SK-N-MC (cell line): Measurements from ENCODE around the gene SLC52A1.

Experiments used
- DNase-seq: peaks from one replicate; pipeline ENCODE4 v3.0.0-alpha.2; 2011; ENCODE audit warnings: low read depth, low spot score
- H3K27ac ChIP-seq: fragments of 200-600 bp; sonication (generic); 2 replicates; pipeline ENCODE4 v1.5.1; 2016; ENCODE audit warnings: mixed run types
- H3K36me3 ChIP-seq: fragments of 200-600 bp; sonication (generic); 2 replicates; pipeline ENCODE4 v1.6.1; 2017; ENCODE audit warnings: antibody characterized with exemption, low read length, mixed read lengths; ENCODE audit not compliant: insufficient read depth
- H3K4me3 ChIP-seq: fragments of 200-600 bp; sonication (generic); 2 replicates; pipeline ENCODE4 v1.5.1; 2016
- H3K9ac ChIP-seq: fragments of 200-600 bp; sonication (generic); 2 replicates; pipeline ENCODE4 v1.8.0; 2017; ENCODE audit warnings: mixed run types, mixed read lengths; ENCODE audit not compliant: insufficient read length
- H3K9me3 ChIP-seq: fragments of 200-600 bp; sonication (generic); 2 replicates; pipeline ENCODE4 v1.6.1; 2017; ENCODE audit warnings: low read depth, mild to moderate bottlenecking, antibody characterized with exemption, low read length, moderate library complexity, mixed read lengths
- EZH2 ChIP-seq: fragments of 200-600 bp; sonication (generic); IDR thresholded peaks from one replicate; pipeline ENCODE4 v1.6.1; 2017; ENCODE audit warnings: antibody characterized with exemption
- FOXP2 ChIP-seq: optimal IDR thresholded peaks from 2 replicates; pipeline ENCODE3; 2011; ENCODE audit warnings: mild to moderate bottlenecking, moderate library complexity; ENCODE audit not compliant: insufficient read depth; ENCODE audit errors: extremely low read length, control extremely low read depth
- POLR2AphosphoS5 ChIP-seq: IDR thresholded peaks from 2 replicates; pipeline ENCODE4 v1.6.1; 2012; ENCODE audit warnings: mild to moderate bottlenecking, low read depth, low read length, borderline replicate concordance

SLC52A1 gene

DNA sequence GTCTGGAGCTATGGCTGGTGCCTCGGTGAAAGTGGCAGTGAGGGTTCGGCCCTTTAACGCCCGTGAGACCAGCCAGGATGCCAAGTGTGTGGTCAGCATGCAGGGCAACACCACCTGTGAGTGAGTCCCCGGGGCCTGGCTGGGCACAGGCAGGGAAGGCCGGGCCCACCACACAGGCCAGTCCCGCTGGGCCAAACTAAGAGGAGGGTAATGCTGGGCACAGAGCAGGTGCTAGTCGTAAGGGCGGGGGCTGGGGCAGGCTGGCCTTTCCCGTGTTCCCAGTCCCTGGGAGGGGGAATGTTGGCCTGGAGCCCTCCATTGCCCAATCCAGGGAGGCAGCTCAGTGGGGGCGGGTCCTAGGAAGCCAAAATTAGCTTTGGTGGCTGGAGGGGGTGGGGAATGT, 35.0 kb downstream of the SLC52A1 start:
- H3K27ac ChIP-seq = no peak overlapping the region
- no peak for DNase-seq
- peaks cover 25% of the 10 kb centered on the region; the same call in 1 of the 2 replicates for H3K36me3 ChIP-seq
- H3K9ac ChIP-seq = peak overlapping the region; percentile 85
- H3K9me3 ChIP-seq = no peaks in the 10 kb centered on the region
- no peak for TF ChIP-seq FOXP2
- no peak for TF ChIP-seq POLR2AphosphoS5
- no peak overlapping the region for H3K4me3 ChIP-seq

DNA sequence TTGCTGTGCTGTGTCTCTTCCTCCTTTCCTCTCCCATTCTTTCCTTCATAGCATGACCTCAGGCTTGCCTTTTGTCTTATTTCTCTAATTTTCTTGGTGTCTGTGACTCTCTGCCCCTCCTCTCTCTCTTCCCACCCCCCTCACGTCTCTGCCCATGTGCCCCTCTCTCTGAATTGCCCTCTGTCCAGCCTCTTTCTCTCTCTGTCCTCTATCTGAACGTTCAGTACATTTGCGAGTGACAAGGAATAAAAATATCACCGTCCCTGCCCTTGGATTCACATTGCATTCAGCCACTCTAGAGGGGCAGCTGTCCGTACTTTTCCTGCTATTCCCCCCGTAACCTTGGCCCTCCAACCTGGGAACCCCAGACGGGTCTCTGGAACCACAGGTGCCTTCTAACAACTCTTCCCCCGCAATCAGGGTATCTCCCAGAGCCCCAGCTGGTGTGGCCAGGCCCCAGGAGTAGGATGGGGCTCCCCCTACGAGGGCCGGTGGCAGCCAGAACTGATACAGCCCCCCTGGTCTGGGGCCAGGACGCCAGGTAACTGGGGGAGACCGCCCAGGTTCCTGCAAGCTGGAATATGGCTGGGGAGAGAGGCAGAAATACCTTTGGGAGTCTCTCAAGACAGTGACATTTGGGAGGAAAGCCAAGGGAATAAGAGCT, 35.7 kb downstream of the SLC52A1 start:
- Histone ChIP-seq H3K4me3 (peak overlapping the region; percentile 89), H3K27ac (no peak overlapping the region), H3K36me3 (peaks cover 20% of the 10 kb centered on the region; the same call in 1 of the 2 replicates), H3K9ac (peak overlapping the region; percentile 85), H3K9me3 (no peaks in the 10 kb centered on the region)
- no peak for DNase-seq
- no peak for TF ChIP-seq EZH2
- no peak for TF ChIP-seq FOXP2
- TF ChIP-seq POLR2AphosphoS5 = no peak

DNA sequence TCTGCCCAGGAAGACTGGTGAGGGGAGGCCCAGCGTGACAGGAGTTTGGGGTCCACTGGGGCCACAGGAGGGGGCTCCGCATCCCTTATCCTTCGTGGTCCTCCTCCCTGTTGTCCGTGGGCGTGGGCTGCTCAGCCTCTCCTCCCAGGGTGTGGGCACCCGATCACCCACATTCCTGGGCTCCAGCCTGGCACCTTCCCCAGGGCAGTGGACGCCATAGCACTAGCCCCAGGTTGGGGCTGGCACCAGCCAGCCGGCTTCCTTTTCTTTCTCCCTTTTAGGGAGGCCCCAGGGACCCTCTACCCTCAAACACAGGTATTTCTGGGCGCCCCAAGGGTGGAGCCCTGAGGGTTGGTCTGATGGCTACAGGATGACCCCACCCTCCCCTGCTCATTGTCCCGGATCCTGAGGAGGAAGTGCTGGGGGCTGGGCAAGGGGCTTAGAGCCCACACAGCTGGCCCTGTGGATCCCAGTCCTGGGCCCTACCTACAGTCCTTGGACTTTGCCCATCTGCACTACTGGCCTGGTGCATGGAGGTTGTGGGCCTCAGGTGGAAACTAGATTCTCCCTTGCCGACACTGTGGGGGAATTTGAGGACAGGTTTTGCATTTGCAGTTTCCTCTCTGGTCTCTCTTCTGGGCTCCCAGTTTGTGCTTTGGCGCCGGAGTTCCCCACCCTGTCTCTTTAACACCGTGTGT, 36.3 kb downstream of the SLC52A1 start:
- Histone ChIP-seq H3K9me3 (no peaks in the 10 kb centered on the region), H3K9ac (peak overlapping the region; percentile 85), H3K27ac (no peak overlapping the region), H3K4me3 (peak overlapping the region; percentile 89), H3K36me3 (peaks cover 13% of the 10 kb centered on the region; the same call in 1 of the 2 replicates)
- TF ChIP-seq FOXP2 (no peak), EZH2 (no peak), POLR2AphosphoS5 (no peak)
- DNase-seq = no peak

DNA sequence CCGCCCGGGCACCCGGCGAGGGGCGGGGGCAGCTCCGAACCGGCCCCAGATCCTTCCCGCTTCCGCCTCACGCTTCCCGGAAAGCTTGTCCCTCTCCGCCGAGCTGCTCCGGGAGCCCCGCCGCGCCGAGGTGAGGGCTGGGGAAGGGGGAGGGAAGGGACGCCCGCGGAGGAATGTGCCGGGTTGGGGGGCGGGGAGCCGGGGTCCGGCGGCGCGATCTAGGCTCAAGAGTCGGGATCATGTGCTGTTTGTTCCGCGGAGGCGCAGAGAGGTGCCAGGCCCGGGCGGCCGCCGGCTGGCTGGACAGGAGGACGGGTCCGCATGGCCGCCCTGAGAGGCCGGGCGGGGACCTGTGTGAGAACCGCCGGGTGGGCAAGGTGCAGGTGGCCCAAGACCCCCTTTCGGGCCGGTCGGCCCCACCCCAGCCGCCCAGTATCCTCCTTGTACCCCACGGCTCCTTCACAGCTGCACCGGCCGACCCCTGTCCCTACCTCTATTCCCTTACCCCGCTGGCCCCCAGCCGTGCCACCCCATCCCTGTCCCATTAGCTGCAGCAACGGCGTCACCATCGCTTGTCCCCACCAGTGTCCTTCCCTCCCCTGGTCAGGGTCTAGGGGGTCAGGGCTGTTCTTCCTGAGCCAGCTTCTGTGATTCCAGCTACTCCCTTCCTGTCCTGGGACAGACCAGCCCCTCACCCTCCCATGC, 37.0 kb downstream of the SLC52A1 start:
- Histone ChIP-seq H3K36me3 (peaks cover 11% of the 10 kb centered on the region; the same call in 1 of the 2 replicates), H3K4me3 (peak overlapping the region; percentile 89), H3K27ac (no peak overlapping the region), H3K9me3 (no peaks in the 10 kb centered on the region), H3K9ac (peak overlapping the region; percentile 85)
- TF ChIP-seq EZH2 (no peak), FOXP2 (no peak), POLR2AphosphoS5 (no peak)
- no peak for DNase-seq

DNA sequence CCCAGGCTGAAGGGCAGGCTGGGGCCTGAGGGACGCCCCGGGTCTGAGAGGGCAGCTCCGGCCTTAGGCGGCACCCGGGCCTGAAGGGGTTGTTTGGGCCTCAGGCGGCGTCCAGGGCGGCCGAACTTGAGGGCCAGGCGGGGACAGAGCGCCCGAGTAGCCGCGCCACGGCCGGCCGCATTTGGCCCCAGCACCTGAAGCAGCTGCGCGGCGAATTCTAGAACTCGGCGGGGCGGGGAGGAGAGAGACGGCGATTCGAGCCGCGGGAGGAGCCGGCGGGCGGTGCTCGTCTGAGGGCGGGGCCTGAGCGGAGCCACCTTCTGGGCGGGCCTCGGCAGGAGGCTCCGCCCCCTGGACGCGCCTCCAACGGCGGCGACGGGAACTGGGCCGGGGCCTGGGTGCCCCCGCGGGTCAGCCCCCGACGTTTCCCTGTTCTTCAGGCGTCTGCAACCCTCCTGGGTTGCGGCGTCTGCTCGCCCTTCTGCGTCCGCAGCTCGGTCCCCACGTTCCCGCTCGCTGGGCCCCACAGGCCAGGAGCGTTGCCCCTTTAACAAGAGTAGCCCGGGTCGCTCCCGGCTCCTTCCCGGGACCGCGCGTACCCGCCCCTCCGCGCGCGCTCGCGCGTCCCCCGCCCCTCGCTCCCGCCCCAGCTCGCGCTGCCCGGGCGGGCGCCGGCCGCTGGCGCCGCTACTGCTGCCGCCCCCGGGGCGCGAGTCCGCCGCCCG, 37.8 kb downstream of the SLC52A1 start, which contains the start of the genes INCA1 and KIF1C:
Gene INCA1, minus strand, starts transcription at position 221 of the 725 bp plus-strand sequence. CDS start 3,085 bp downstream, outside the sequence.
Gene KIF1C, plus strand, starts transcription at position 649 of the 725 bp plus-strand sequence. CDS start 2,297 bp downstream, outside the sequence.
- H3K9me3 ChIP-seq = no peaks in the 10 kb centered on the region
- peaks cover 10% of the 10 kb centered on the region; the same call in 1 of the 2 replicates for H3K36me3 ChIP-seq
- peak within 1 kb of the TSS; percentile 78 for H3K27ac ChIP-seq
- peak within 1 kb of the TSS; percentile 89 for H3K4me3 ChIP-seq
- H3K9ac ChIP-seq = peak within 1 kb of the TSS; percentile 85
- no peak for DNase-seq
- TF ChIP-seq POLR2AphosphoS5 (peak; percentile 51; the same call in 1 of the 2 replicates), FOXP2 (no peak), EZH2 (no peak)

DNA sequence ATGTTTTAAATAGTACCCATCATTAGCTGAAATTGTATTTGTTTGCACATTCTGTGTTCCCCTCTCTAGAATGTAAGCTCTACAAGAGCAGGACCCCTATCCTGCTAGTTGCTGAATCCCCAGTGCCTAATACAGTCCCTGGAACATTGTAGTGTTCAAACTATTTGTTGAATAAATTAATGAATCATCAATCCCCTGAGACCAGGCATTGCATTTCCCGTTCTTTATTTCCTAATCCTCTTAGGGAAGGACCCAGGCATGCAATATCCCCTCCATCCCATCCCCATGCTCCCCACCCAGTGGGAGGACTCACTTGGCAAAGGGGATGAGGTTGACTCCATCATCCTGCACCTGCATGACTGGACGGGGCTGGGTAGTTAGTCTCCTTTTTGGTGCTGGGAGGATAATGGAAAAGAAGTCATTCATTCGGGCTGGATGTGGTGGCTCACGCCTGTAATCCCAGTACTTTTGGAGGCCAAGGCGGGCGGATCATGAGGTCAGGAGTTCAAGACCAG, 41.1 kb downstream of the SLC52A1 start:
- no peak for DNase-seq
- no peaks in the 10 kb centered on the region for H3K36me3 ChIP-seq
- no peak overlapping the region for H3K4me3 ChIP-seq
- TF ChIP-seq EZH2 (no peak), POLR2AphosphoS5 (no peak), FOXP2 (no peak)
- H3K9ac ChIP-seq = no peak overlapping the region
- no peak overlapping the region for H3K27ac ChIP-seq
- no peaks in the 10 kb centered on the region for H3K9me3 ChIP-seq

DNA sequence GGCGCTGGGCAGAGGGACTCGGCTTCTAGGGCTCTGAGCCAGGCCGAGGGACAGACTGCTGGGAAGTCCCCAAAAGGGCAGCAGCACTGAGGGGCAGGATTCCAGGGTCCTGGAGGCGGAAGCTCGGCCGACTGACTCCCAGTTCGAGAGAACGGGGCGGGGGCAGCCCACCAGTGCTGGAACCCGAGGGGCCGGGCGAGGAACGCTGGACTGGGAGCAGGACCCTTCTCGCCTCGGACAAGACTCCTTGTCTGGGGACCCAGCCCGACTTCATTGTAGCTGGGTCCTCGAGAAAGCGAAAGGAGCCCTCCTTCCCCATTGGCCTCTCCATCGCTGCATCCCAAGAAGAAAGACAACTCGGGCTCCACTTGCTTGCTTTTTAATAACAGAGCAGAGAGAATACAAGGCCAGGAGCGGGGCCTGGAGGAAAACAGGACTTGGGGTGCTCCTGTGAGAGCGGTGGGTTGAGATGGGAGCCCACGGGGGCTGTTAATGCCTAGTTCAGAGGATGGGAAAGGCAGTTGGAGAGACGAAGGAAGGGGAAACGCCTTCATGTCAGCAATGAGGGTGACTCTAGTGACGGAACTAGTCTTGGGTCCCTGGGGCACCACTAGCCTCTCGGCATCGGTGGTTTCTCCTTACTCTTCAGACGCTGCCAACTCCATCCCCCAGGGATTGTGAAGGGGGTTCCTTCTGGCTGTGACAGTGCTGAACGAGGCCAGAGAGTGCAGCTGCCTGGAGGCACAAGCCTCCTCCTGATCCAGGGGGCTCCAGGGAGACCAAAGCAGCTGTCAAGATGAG, 47.3 kb downstream of the SLC52A1 start:
- no peak for DNase-seq
- TF ChIP-seq EZH2 (no peak), POLR2AphosphoS5 (no peak), FOXP2 (no peak)

More for the DNA sequence above, 47.3 kb downstream of the SLC52A1 start:
- H3K9me3 ChIP-seq = no peaks in the 10 kb centered on the region
- H3K4me3 ChIP-seq = peak overlapping the region; percentile 79
- no peak overlapping the region for H3K27ac ChIP-seq
- no peaks in the 10 kb centered on the region; the same call in 1 of the 2 replicates for H3K36me3 ChIP-seq
- H3K9ac ChIP-seq = peak overlapping the region; percentile 80
